GM21717 (cell line): ENCODE data around the gene C13orf42.

Source experiments
- ATAC-seq: cut with Tn5 transposase; IDR thresholded peaks from one replicate; pipeline ENCODE4 v1.9.1; 2021; ENCODE audit warnings: mild to moderate bottlenecking, moderate library complexity; ENCODE audit not compliant: unreplicated experiment

Gene C13orf42

GRCh38 chr13:51067210-51067701, 43.8 kb downstream of the C13orf42 start:
- no peak for ATAC-seq

DNA sequence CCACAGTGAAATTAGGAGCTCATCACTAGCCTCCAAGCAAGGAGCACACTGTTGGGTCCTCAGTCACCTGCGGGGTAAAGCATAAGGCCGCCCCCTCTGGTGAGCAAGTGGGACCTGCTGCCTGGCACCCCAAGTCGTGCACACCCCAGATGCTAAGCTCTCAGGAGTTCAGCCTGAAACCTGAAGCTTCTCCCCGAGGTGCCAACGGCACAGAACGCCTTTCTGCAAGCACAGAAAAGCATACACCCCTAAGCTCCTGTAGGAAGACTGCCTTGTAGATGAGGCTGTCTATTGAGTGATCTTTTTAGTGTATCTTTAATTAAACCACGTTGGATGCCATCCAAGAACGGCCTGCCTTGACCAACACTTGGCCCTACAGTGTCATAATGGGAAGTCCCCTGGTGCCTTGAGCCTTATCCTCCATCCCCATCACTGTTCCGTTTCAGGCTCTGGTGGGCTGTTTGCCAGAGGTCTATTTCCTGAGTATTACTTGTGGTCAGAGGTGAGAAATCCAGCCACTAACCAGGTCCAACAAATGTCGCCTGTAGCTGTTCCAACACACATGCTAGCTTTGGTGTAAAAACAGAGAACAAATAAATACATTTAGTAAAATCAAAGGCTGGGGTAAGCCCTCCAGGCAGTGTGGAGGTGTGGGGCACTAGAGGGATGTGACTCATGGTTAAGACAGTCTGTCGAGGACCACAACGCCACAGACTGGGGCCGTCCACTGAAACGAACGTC, 44.8 kb downstream of the C13orf42 start:
- ATAC-seq = no peak

DNA sequence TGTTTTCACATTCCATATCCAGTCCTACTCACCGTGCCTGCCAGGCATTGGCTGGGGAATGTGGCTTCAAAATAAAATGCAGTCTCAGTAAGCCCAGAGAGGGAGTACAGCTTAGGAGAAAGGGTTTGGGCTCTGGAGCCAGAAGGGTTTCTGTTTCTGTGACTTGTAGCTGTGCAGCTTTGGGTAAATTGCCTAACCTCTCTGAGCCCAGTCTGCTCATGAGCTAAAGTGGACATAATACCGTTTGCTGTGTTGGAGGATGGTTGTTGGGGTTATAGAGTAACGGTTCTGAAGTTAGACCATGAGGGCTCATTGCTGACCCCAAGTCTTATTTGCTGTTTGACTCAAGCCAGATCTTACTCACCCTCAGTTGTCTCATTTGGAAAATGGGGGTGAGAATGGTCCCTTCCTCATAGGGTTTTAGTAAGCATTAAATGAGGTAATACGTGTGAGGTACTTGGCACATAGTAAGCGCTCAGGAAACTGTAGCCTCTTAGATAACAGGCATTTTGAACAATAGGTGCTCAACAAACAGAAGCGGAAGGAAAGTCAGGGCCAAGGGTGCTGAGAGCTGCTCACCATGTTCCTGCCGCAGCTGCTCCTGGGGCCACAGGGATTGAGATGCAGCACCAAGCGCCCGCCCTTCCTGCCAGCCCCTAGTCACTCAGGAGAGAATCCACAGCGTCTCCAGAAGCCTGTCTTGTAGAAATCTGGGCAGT, 45.5 kb downstream of the C13orf42 start:
- no peak for ATAC-seq

- ATAC-seq = no peak
These were observed 46.3 kb downstream of the C13orf42 start for GRCh38 chr13:51064753-51065152.

GRCh38 chr13:51063909-51064308, 47.2 kb downstream of the C13orf42 start:
- no peak for ATAC-seq

GRCh38 chr13:51058461-51059167, 52.5 kb downstream of the C13orf42 start:
- ATAC-seq = no peak

- no peak for ATAC-seq
These were observed 53.2 kb downstream of the C13orf42 start for GRCh38 chr13:51057906-51058305.

DNA sequence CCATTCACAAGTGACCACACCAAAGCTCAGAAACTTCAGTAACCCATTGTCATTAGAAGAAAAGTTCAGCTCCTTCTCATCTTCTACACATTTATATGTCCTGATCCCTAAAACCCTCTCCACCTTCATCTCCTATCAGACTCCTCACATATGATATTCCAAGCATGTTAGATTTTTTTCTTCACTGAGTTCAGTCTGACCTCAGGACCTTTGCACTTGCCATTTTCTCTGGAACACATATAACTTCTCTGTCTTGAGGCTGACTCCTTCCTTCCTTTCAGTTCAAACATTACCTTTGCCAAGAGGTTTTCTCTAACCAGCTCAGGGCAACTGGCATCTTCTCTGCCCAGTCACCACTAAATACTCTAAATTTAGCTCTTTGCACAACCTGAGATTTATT, 54.1 kb downstream of the C13orf42 start:
- ATAC-seq = no peak

- ATAC-seq = no peak
These were observed 58.5 kb downstream of the C13orf42 start for GRCh38 chr13:51052581-51052980.

GRCh38 chr13:51050021-51050830, 60.8 kb downstream of the C13orf42 start:
- ATAC-seq = no peak

DNA sequence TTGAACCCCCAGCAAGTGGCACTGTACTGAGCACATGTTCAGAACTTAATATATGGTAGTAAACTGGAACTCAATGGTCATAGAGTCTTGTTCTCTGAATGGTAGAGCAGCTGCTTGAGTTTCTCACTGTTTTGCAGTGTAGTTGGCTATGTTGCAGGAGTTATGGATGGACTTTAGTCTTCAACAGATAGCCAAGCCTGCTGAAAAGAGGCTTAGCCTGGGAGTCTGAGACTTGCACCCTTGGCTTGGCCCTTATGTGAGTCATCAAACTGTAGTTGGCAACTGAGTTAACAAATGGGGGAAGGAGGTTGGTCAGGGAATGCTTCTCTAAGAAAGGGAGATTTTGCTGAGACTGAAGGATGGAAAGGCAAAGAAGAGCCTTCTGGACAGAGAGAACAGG, 62.5 kb downstream of the C13orf42 start:
- no peak for ATAC-seq

DNA sequence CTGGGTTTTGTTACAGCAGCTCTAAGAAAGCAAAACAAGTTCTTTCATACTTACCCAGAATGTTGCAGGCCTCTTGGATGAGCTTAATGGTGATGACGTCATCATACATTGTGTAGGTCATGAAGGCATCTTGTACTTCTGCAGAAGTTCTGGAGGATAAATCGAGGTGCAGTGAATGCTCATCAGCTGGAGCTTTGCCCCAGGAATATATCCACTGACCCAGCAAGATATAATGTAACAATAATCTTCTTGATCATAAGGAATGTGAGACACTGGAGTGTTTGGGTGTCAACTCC, 63.0 kb downstream of the C13orf42 start:
- no peak for ATAC-seq

- no peak for ATAC-seq
These were observed 63.5 kb downstream of the C13orf42 start for GRCh38 chr13:51047434-51048165.

DNA sequence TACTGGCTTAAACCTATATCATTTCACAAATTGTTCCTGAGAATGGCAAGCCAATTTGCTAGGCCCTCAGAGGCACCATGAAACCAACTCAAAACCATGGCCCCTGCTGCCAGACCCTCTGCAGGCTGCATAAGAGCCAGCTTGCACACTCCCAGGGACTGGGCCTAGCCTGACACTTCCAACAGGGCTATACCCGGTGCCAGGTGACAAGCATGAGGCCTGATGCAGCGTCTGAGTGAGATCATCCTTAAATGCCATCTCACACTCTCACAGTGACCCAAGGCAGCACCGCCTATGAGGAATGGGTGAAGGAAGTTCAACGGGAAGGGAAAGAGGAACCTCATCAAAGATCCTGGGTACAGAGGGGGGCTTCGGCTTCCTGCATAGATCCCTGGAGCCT, 65.6 kb downstream of the C13orf42 start:
- ATAC-seq = no peak

DNA sequence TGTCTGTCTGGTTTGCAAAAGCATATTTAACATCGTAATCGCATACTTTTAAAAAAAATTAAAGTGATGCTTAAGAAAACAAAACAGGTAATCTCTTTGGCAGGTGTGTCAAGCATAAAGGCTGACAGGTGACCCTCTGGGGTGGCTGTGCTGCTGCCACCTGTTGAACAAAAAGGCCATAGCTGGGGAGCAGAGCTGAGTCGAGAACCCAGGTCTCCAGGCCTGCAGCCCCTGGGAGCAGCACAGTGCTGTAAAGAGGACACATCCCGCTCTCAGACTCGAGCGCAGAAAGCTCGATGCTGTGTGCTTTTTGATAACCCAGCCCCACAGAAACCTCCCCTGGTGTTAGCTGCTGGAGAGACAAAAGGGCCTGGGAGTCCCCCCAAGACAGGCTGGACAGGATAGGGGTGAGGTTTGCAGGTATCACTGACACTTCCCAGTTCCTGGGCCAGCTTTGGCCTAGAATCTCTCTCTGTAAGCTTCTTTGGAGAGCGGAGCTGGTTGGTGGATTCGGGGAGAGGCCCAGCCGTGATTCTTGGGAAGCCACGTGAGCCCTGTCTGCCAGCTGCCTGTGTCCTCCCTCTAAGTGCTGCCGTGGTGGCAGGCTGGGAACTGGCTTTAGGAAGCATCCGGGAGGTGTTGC, 66.9 kb downstream of the C13orf42 start:
- ATAC-seq = no peak

DNA sequence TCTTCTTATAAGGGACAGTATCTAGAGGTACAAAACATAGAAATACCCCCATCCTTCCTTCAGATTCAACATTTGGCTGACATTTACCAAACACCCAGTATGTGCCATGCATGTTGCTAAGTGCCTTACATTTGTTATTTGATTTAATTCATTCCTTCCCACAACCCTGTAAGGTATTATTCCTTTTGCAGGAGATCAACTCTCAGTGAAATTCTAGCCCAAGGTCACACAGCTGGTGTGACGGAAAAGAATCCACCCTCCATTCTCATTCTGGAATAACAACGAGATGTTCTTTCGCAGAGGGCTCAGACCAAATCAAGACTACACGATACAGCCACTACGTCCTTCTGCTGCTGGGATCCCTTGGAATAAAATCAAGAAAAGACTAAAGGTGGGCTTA, 67.8 kb downstream of the C13orf42 start:
- no peak for ATAC-seq

DNA sequence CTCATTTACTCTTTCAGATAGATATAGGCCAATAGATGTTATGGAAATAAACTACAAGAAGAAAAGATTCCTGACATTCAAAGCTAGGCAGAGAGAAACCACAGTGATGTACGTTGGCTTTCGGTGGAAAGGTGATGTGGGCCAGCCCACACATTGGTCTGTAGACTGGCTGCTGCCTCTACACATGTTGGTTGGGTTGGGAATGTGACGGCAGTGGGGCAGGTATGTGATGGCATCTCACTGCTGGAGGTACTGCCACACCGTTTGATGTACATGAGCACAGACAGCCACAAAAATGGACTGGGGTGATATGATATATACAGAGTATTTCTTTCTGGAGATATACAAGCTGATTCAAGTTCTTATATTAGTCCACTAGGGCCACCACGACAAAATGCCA, 69.4 kb downstream of the C13orf42 start:
- no peak for ATAC-seq

- ATAC-seq = no peak
These were observed 69.9 kb downstream of the C13orf42 start for GRCh38 chr13:51041126-51041525.

DNA sequence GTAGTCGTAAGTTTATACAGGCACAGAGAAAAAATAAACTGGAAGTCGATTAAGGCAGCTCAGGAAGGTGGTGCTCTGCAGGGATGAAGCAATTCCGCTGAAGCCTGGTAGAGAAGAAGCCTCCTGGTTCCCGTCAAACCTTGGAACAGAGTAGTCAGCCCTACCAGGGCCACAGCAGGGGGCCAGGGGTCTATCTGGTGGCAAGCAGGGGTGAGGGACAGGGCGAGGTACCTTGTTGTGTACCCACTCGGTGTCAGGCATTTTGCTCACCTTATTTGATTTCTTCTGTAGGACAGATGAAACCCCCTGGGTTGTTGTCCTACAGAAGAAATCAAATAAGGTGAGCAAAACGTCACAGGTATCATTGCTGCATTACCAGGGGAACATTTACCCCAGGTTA, 70.6 kb downstream of the C13orf42 start:
- no peak for ATAC-seq

GRCh38 chr13:51036418-51036817, 74.7 kb downstream of the C13orf42 start:
- ATAC-seq = no peak
